Liver (tissue), 9 donors: ENCODE measurements around the gene AP1M2. TPM values are rescaled to one million over a fixed set of nuclear protein-coding genes. Genes with fewer than 3 reads are reported as not detected.
"Not testable (repeated sequence)": the region's sequence is repeated elsewhere in the genome, so short reads cannot be mapped to it uniquely, and the experiment has no call there.

Source experiments
- DNase-seq: peaks from one replicate; pipeline ENCODE4 v3.0.0-alpha.2; 2017; ENCODE audit warnings: low spot score
- H3K27ac ChIP-seq, 2 donors: one replicate each; pipeline ENCODE4 v1.7.0; 2013; ENCODE audit warnings: inconsistent platforms in 2 of 2, low read length in 2 of 2, control low read depth in 1 of 2, low read depth in 1 of 2, mild to moderate bottlenecking in 1 of 2
- H3K27me3 ChIP-seq, 4 donors: one replicate each; pipeline versions ENCODE4 v1.6.1 to v1.7.0; 2013; ENCODE audit warnings: low read length in 3 of 4, inconsistent platforms in 1 of 4, mild to moderate bottlenecking in 1 of 4, moderate library complexity in 1 of 4; ENCODE audit not compliant: control insufficient read depth in 4 of 4, insufficient read depth in 4 of 4
- H3K36me3 ChIP-seq, 4 donors: one replicate each; pipeline versions ENCODE4 v1.6.1 to v1.7.0; 2013; ENCODE audit warnings: low read length in 3 of 4, mild to moderate bottlenecking in 3 of 4, low read depth in 1 of 4, moderate library complexity in 1 of 4; ENCODE audit not compliant: control insufficient read depth in 4 of 4, insufficient read depth in 3 of 4
- H3K4me1 ChIP-seq, 4 donors: one replicate each; pipeline versions ENCODE4 v1.6.1 to v1.7.0; 2013; ENCODE audit warnings: low read length in 3 of 4, mild to moderate bottlenecking in 3 of 4, moderate library complexity in 1 of 4; ENCODE audit not compliant: control insufficient read depth in 4 of 4, insufficient read depth in 4 of 4
- H3K4me3 ChIP-seq, 3 donors: one replicate each; pipeline versions ENCODE4 v1.6.1 to v1.7.0; 2013; ENCODE audit warnings: low read length in 3 of 3, control low read depth in 1 of 3, low read depth in 1 of 3, mild to moderate bottlenecking in 1 of 3
- H3K9ac ChIP-seq, 2 donors: one replicate each; pipeline ENCODE4 v1.7.0; 2013; ENCODE audit warnings: low read length in 2 of 2, mild to moderate bottlenecking in 2 of 2, moderate library complexity in 2 of 2, control low read depth in 1 of 2, low read depth in 1 of 2
- H3K9me3 ChIP-seq, 4 donors: one replicate each; pipeline versions ENCODE4 v1.6.1 to v1.7.0; 2013; ENCODE audit warnings: low read length in 3 of 4; ENCODE audit not compliant: control insufficient read depth in 4 of 4
- ATF3 ChIP-seq: IDR thresholded peaks from 2 replicates; pipeline ENCODE4 v1.6.1; 2016; ENCODE audit warnings: antibody characterized with exemption
- CTCF ChIP-seq: fragments of 150-350 bp; IDR thresholded peaks from 2 replicates; pipeline ENCODE4 v1.5.1; 2017; ENCODE audit warnings: improper control_type of control experiment, low read depth, low read length; ENCODE audit not compliant: missing input control
- FOXA2 ChIP-seq: IDR thresholded peaks from 2 replicates; pipeline ENCODE4 v1.6.1; 2016; ENCODE audit warnings: antibody characterized with exemption
- HNF4A ChIP-seq, 2 donors: conservative IDR thresholded peaks; 2 replicates each; pipeline ENCODE4 v1.6.1; 2016; ENCODE audit warnings: antibody characterized with exemption in 2 of 2, mild to moderate bottlenecking in 2 of 2
- HNF4G ChIP-seq: IDR thresholded peaks from 2 replicates; pipeline ENCODE4 v1.6.1; 2016; ENCODE audit warnings: antibody characterized with exemption
- NR2F2 ChIP-seq: IDR thresholded peaks from 2 replicates; pipeline ENCODE4 v1.6.1; 2016; ENCODE audit warnings: antibody characterized with exemption
- RAD21 ChIP-seq, 2 donors: IDR thresholded peaks; 2 replicates each; pipeline ENCODE4 v1.6.1; 2016; ENCODE audit warnings: antibody characterized with exemption in 2 of 2, mild to moderate bottlenecking in 2 of 2
- RXRA ChIP-seq, 2 donors: IDR thresholded peaks; 2 replicates each; pipeline ENCODE4 v1.6.1; 2017 to 2018; ENCODE audit warnings: antibody characterized with exemption in 2 of 2, mild to moderate bottlenecking in 1 of 2
- TAF1 ChIP-seq: conservative IDR thresholded peaks from 2 replicates; pipeline ENCODE4 v1.6.1; 2016; ENCODE audit warnings: antibody characterized with exemption, mild to moderate bottlenecking
- WGBS: extraction: QIAGEN DNeasy Blood & Tissue Kit; methylation state at CpG from one replicate; pipeline ENCODE4 v1.1.7; 2013; 5-methylcytosine and 5-hydroxymethylcytosine counted together
- polyA plus RNA-seq, 2 donors: library from polyadenylated mRNA; stranded (reverse) in 1 of 2; unstranded in 1 of 2; fragments of 200-250 nt in 1 of 2; fragments of >200 nt in 1 of 2; fragmentation: Nextera tagmentation in 1 of 2; extraction: Ambion mirVana in 1 of 2; gene quantifications; one replicate each; pipeline versions ENCODE4 v1.2.1 to v1.2.3, GENCODE V29; 2013 to 2015
- total RNA-seq, 2 donors: library from RNA; depleted of rRNA; stranded (reverse); fragments of >200 nt; gene quantifications; one replicate each; pipeline ENCODE4 v1.2.3, GENCODE V29; 2014
- TF ChIP-seq, protein P1 (sequence below): IDR thresholded peaks from 2 replicates; pipeline ENCODE4 v1.6.1; 2016; ENCODE audit warnings: antibody characterized with exemption
- TF ChIP-seq, protein P2 (sequence below): IDR thresholded peaks from 2 replicates; pipeline ENCODE4 v1.6.1; 2016; ENCODE audit warnings: antibody characterized with exemption, mild to moderate bottlenecking
- donor health status: healthy.
- donor health status: healthy.
- donor health status: healthy.
- donor health status: healthy.
- donor health status: healthy.

Gene AP1M2
- total and polyA plus RNA-seq, 4 donors = 0.42 to 1.3 (median 0.70) TPM

DNA sequence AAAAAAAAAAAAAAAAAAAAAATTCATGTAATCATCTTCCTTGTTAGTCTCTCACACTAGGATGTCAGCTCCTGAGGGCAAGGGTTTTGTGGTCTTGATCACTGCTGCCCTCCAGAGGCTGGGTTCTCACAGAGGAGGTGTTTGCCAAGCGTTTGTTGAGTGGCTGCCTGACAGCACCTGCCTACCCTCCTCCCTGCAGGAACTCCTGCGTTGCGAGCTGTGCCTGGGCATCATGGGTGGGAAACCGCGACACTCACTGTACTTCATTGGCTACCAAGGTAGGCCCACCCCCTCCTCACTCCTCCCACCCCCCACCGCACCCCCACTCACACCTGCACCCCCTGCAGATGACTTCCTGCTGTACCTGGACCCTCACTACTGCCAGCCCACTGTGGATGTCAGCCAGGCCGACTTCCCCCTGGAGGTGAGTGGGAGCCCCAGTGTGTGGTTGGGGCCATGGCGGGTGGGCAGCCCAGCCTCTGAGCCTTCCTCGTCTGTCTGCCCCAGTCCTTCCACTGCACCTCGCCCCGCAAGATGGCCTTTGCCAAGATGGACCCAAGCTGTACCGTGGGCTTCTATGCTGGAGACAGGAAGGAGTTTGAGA lies 35.3 kb downstream of the AP1M2 start (continued):
- TF ChIP-seq, protein P1, sequence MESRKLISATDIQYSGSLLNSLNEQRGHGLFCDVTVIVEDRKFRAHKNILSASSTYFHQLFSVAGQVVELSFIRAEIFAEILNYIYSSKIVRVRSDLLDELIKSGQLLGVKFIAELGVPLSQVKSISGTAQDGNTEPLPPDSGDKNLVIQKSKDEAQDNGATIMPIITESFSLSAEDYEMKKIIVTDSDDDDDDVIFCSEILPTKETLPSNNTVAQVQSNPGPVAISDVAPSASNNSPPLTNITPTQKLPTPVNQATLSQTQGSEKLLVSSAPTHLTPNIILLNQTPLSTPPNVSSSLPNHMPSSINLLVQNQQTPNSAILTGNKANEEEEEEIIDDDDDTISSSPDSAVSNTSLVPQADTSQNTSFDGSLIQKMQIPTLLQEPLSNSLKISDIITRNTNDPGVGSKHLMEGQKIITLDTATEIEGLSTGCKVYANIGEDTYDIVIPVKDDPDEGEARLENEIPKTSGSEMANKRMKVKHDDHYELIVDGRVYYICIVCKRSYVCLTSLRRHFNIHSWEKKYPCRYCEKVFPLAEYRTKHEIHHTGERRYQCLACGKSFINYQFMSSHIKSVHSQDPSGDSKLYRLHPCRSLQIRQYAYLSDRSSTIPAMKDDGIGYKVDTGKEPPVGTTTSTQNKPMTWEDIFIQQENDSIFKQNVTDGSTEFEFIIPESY = no peak
- no peak for TF ChIP-seq HNF4G
- TF ChIP-seq NR2F2 = no peak
- no peak for TF ChIP-seq ATF3
- peak in 1 of 2 donors; percentile 59 for TF ChIP-seq RAD21 (IDR thresholded peaks at IDR 0.05)
- no peak for TF ChIP-seq RXRA (IDR thresholded peaks at IDR 0.05)
- TF ChIP-seq HNF4A (conservative IDR thresholded peaks at IDR 0.05) = no peak

DNA sequence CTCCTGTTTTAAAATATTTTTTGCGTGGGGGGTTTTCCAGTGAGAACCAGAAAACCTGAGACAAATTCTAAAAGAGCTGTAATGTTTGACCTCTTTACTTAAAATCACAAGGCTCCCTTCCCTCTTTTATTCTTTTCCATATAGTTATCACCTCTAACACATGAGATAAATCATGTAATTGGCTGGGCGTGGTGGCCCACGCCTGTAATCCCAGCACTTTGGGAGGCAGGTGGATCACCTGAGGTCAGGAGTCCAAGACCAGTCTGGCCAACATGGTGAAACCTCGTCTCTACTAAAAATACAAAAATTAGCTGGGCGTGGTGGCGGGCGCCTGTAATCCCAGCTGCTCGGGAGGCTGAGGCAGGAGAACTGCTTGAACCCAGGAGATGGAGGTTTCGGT lies 36.1 kb downstream of the AP1M2 start:
- not testable (repeated sequence) for H3K9me3 ChIP-seq, H3K27me3 ChIP-seq, H3K4me3 ChIP-seq, H3K9ac ChIP-seq, H3K4me1 ChIP-seq, DNase-seq, H3K27ac ChIP-seq
- WGBS = 89% methylated on average over 9 of the region's 9 CpGs
- peaks cover 33 to 67% (median 51%) of the 10 kb centered on the region in 4 donors for H3K36me3 ChIP-seq

DNA sequence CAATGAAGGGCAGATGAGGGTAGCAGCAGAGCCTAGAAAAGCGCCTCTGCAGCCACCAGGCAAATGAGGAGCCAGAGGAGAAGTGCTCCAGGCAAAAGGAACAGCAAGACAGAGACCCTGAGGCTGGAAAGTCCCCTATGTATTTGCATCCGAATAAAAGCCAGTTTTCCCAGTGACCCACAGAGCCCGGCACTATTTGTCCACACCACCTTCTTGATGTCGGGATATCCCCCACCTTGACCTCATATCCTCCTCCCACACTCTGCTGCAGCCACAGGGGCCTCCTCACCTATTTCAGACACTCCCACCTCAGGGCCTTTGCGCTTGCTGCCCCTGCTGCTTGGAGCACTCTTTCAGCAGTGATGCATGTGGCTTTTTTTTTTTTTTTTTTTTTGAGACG lies 36.8 kb downstream of the AP1M2 start:
- 95% methylated on average over 6 of the region's 6 CpGs for WGBS
- H3K27ac ChIP-seq = no peak overlapping the region
- TF ChIP-seq CTCF (no peak), TAF1 (no peak), HNF4A (conservative IDR thresholded peaks at IDR 0.05) (no peak), RXRA (IDR thresholded peaks at IDR 0.05) (no peak), FOXA2 (no peak)
- TF ChIP-seq, protein P1 = no peak
- TF ChIP-seq, protein P2, sequence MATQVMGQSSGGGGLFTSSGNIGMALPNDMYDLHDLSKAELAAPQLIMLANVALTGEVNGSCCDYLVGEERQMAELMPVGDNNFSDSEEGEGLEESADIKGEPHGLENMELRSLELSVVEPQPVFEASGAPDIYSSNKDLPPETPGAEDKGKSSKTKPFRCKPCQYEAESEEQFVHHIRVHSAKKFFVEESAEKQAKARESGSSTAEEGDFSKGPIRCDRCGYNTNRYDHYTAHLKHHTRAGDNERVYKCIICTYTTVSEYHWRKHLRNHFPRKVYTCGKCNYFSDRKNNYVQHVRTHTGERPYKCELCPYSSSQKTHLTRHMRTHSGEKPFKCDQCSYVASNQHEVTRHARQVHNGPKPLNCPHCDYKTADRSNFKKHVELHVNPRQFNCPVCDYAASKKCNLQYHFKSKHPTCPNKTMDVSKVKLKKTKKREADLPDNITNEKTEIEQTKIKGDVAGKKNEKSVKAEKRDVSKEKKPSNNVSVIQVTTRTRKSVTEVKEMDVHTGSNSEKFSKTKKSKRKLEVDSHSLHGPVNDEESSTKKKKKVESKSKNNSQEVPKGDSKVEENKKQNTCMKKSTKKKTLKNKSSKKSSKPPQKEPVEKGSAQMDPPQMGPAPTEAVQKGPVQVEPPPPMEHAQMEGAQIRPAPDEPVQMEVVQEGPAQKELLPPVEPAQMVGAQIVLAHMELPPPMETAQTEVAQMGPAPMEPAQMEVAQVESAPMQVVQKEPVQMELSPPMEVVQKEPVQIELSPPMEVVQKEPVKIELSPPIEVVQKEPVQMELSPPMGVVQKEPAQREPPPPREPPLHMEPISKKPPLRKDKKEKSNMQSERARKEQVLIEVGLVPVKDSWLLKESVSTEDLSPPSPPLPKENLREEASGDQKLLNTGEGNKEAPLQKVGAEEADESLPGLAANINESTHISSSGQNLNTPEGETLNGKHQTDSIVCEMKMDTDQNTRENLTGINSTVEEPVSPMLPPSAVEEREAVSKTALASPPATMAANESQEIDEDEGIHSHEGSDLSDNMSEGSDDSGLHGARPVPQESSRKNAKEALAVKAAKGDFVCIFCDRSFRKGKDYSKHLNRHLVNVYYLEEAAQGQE = no peak
- no peaks in the 10 kb centered on the region for H3K9me3 ChIP-seq
- H3K4me1 ChIP-seq = peaks cover 0 to 6% (median under 1%) of the 10 kb centered on the region in 4 donors
- no peak for DNase-seq
- H3K36me3 ChIP-seq = peaks cover 33 to 60% (median 46%) of the 10 kb centered on the region in 4 donors
- no peak overlapping the region for H3K4me3 ChIP-seq
- H3K27me3 ChIP-seq = no peaks in the 10 kb centered on the region
- no peak overlapping the region for H3K9ac ChIP-seq
